Fibroblast of pulmonary artery (primary cell): ENCODE data around the gene TBC1D32.
"Not testable (repeated sequence)": the region's sequence is repeated elsewhere in the genome, so short reads cannot be mapped to it uniquely, and the experiment has no call there.

Experiments used
- DNase-seq: peaks from one replicate; pipeline ENCODE4 v3.0.0-alpha.2; 2010; ENCODE audit warnings: low read depth
- H3K4me3 ChIP-seq: replicated peaks from 2 replicates; pipeline ENCODE4 v1.5.1; 2011; ENCODE audit warnings: low read depth, mild to moderate bottlenecking, control low read depth, low read length, moderate library complexity
- CTCF ChIP-seq: IDR thresholded peaks from 2 replicates; pipeline ENCODE4 v1.5.1; 2011; ENCODE audit warnings: mild to moderate bottlenecking, control low read depth, low read length, inconsistent platforms; ENCODE audit errors: missing control alignments

Gene TBC1D32

GRCh38 chr6:121339639-121340226 lies 5.5 kb upstream of the TBC1D32 start:
- no peak for DNase-seq
- TF ChIP-seq CTCF, result no peak
- no peak overlapping the region for H3K4me3 ChIP-seq

- no peak for TF ChIP-seq CTCF
- no peak overlapping the region for H3K4me3 ChIP-seq
- DNase-seq, result no peak
These were observed 4.7 kb upstream of the TBC1D32 start for GRCh38 chr6:121338956-121339355.

GRCh38 chr6:121338366-121338765 lies 4.1 kb upstream of the TBC1D32 start:
- TF ChIP-seq CTCF, result no peak
- no peak overlapping the region for H3K4me3 ChIP-seq
- DNase-seq, result no peak

- no peak for TF ChIP-seq CTCF
- no peak for DNase-seq
- H3K4me3 ChIP-seq, result peak overlapping the region; percentile 81
These were observed 1.1 kb upstream of the TBC1D32 start for GRCh38 chr6:121335087-121336008.

- DNase-seq, result not testable (repeated sequence)
- peak overlapping the region; percentile 81 for H3K4me3 ChIP-seq
These were observed 586 bp downstream of the TBC1D32 start for GRCh38 chr6:121333694-121334093.

- no peak overlapping the region for H3K4me3 ChIP-seq
- no peak for TF ChIP-seq CTCF
- no peak for DNase-seq
These were observed 1.1 kb downstream of the TBC1D32 start for GRCh38 chr6:121333196-121333595.

GRCh38 chr6:121330516-121330915 lies 3.8 kb downstream of the TBC1D32 start:
- no peak for DNase-seq
- no peak for TF ChIP-seq CTCF
- no peak overlapping the region for H3K4me3 ChIP-seq
